Skin of body (tissue), 2 donors: ENCODE measurements around the gene SHMT1. TPM values are rescaled to one million over a fixed set of nuclear protein-coding genes. Genes with fewer than 3 reads are reported as not detected.
"Not testable (repeated sequence)": the region's sequence is repeated elsewhere in the genome, so short reads cannot be mapped to it uniquely, and the experiment has no call there.

ENCODE experiments used
- DNase-seq: peaks from one replicate; lab custom pipeline; 2025; lab: John Stamatoyannopoulos, UW
- total RNA-seq: library from RNA; depleted of rRNA; stranded (reverse); fragments of >200 nt; gene quantifications from one replicate; pipeline ENCODE4 v1.2.3, GENCODE V29; 2014

SHMT1 gene
- total RNA-seq, 1 donor from 2014 or later: 22.8 TPM

DNA sequence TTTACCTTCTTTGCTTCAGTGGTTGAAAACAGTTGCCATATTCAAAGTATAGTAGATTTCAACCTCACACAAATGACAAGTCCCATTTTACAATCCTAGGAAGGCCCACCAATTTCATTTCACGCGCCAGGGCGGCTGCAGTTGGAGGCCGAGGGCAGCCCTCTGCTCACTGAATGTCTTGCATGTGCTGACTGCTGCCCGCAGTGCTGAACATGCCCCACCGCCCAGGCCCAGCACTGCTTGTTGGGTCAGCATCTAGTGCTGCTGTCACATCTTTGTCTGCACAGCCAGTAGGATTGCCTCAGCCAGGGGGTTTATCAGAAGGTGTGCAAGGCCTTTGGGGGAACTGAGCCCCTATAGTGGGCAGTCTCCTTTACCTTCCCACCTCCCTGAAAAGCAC is 36.8 kb downstream of the SHMT1 start:
- no peak for DNase-seq

DNA sequence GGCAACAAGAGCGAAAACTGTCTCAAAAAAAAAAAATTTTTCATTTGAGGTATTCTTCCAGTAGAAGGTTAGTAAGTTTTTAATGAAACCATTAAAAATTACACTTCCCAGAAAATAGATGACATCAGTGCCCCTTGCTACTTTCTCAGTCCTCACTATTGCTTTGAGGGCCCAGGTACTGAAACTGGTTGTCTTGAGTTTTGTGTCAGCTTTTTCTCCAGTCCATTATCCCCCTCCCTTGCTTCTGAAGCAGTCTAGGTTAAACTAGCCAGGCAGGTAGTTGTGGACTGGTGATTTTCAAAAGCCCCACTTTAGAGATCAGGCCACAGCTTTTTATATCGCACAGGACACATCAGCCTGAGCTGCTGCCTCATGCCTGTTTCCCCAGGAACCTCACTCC is 37.3 kb downstream of the SHMT1 start:
- DNase-seq: no peak

DNA sequence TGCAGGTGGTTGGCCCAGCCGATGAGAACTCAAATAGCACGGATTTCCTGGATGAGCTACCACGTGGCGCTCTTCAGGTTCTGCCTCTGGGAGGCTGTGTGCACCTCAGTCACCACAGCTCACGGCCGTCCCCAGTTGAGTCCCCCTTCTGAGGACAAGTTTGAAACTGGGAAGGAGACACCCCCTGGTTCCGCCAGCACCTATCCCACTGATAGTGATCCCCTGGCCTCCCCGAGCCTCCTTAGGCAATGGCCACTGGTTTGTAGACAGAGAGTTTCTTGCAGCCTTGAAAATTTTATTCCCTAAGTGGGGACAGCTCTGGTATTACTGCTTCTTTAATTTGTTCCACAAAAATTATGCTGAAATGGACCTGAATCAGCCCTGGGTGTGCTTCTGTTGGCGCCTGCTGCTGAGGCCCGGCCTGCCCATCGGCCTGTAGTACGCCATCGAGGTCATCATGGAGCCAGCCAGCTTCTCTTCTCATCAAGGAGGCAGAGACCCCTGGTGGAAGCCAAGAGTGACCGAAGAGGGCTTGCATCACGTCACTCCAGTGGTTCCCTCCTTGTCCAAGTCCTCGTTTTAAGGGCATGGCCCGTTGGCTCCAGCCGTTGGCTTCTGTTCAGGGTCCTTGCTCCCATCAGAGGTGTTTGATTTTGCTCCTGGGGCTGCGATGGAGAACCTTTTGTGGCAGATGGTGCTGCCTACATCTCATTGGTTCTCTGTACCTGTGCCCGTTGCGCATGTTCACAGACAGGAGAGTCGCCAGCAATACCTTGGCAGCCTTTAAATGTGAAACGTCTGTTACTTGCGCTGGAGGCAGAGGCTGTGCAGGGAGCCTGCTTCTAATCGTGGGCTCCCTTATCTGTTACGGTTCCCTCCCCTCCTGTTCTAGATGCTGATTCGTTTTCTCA is 39.0 kb downstream of the SHMT1 start:
- DNase-seq: no peak

DNA sequence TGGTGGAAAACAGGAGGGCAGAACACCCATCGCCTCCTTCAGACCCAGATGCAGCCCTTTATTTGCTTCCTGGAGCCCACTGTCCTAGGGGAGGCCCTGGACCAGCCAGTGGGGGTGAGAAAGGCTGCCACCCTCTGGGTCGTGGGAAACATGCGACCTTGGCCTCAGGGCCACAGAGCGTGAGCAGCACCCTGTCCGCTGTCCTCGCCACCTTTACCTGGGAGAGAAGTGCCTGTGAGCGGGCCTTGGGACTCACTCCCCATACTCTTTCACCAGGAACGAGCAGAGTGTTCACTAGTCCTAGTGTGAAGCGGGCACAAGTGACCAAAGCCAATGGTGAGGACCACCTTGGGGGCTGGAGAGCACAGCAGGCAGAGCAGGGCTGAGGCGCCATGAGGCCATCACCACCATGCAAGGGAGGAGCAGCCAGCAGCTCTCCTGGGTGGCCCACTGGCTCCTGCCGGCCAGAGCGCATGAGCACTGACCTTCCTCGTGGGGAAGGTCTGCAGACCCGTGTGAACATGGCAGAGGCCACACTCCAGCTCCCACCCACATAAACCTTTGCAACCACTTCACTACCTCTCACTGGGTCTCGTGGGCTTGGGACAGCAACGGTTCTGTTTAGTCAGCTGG is 39.7 kb downstream of the SHMT1 start:
- DNase-seq: no peak

DNA sequence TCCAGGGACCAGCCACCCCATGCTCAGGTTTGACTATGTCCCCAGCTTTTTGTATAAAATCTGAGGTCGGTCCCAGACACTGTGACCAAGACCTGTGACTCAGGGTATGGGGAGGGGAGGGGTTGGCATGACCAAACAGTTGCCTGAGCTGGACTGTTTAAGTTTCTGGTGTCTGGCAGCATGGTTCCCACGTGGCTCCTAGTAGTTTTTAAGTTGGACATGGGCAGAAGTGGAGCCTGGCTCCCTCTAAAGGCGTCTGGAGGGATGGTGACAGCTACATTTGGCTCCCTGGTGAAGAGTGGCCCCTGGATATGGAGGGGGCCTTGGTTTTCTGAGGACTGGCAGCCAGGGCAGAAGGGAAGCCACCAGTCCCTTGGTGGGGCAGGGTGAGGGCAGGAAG is 40.3 kb downstream of the SHMT1 start:
- no peak for DNase-seq

DNA sequence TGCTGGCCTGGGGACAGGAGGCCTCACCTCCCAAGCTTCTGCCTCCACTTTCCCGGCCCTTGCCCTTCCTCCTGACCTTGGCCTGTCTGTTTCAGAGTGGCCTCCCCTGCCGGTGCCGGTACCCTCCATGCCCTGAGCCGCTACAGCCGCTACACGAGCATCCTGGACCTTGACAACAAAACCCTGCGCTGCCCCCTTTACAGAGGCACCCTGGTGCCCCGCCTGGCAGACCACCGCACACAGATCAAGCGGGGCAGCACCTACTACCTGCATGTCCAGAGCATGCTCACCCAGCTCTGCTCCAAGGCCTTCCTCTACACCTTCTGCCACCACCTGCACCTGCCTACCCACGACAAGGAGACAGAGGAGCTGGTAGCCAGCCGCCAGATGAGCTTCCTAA is 40.8 kb downstream of the SHMT1 start:
- DNase-seq: no peak

DNA sequence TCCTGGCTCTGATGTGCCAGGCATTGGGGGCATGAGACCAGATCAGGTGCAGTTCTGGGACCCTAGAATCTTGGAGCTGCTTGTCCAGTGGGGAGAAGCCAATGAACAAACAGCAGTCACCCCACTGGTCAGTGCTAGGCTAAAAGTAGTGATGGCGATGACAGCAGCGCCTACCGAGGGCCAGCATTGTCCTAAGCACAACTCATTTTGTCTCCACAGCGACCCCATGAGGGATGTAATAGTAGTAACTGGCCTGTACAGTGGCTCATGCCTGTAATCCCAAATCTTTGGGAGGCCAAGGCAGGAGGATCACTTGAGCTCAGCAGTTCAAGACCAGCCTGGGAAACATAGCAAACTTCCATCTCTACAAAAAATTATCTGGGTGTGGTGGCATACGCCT is 42.0 kb downstream of the SHMT1 start:
- DNase-seq: no peak

DNA sequence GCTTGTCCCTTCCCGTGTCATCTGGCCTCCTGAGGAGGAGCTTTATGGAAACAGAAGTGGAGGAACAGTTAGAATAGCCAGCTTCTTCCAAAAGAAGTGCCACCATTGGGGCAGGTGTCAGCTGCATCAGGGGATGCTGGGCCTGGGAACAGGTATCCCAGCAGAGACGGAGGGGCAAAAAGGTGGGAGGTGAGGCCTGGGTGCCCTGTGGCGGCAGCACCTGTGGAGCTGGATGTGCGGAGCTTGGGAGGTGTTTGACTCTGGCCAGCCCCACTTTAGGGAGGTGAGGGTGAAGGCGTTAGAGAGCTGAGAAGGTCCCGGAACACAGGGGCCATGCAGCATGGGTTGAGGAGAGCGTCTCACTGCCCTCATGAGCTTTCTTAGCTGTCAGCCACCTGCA is 43.0 kb downstream of the SHMT1 start:
- DNase-seq: no peak

DNA sequence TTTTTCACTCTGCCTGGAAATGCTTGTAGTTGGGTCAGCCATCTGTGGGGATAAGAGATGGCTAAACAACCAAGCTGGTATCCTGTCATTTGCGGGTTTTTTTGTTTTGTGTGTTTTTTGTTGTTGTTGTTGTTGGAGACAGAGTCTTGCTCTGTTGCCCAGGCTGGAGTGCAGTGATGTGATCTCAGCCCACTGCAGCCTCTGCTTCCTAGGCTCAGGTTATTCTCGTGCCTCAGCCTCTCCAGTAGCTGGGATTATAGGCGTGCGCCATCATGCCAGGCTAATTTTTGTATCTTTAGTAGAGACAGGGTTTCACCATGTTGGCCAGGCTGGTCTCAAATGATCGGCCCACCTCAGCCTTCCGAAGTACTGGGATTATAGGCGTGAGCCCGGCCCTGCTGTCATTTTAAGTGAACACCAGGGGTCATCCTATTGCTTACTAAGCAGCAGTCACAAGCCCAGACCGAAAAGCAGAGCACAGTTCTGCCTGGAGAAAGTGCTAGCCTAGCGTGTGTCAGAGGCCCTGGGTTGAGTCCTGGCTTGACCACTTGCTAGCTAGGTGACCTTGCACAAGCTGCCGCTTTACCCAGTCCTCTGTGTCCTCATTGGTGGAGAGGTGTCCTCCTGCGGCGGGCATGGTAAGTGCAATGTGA is 43.6 kb downstream of the SHMT1 start:
- no peak for DNase-seq

DNA sequence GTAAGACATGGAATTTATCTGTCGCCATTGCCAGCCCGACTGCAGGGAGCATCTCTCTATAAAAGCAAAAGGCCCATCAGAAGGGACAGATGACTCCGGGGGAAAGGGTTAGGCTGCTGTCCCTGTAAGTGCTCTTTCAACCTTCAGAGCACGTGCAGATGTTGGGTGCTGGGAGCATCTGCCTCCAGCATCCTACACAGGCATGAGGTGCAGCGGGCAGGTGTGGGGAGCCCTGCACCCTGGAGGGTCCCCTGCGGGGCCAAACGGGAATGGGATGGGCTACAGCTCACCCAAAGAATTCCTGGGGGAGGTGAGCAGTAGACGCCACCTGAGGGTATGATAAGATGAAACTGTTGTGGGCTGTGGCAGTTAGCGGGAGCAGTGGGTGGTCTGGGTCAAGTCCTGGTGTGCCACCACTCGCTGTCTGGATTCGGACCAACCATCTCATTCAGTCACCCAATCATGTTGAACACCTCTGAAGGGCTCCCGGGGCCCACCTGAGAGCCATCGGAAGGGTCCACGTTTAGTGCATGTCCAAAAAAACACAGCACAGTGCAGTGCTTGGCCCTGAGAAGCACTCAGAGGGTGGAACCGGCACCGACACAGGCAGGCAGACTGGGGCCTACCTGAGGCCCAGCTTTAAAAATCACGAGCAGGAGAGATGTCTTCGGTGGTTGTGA is 44.4 kb downstream of the SHMT1 start:
- no peak for DNase-seq

DNA sequence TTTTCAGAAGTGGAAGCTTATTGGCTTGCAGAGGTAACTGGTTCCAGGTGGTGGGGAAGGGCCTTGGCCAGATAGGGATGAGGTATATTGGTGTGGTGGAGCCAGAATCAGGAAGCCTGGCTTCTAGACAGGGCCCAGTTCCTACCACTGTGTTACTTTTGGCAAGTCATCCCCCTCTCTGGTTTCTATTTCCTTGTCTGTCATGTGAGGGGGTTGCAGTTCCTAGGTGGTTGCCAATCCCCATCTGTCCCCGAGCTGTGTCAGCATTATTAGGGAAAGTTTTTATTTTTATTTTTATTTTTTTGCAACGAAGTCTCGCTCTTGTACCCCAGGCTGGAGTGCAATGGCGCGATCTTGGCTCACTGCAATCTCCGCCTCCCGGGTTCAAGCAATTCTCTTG is 45.2 kb downstream of the SHMT1 start:
- DNase-seq: no peak

DNA sequence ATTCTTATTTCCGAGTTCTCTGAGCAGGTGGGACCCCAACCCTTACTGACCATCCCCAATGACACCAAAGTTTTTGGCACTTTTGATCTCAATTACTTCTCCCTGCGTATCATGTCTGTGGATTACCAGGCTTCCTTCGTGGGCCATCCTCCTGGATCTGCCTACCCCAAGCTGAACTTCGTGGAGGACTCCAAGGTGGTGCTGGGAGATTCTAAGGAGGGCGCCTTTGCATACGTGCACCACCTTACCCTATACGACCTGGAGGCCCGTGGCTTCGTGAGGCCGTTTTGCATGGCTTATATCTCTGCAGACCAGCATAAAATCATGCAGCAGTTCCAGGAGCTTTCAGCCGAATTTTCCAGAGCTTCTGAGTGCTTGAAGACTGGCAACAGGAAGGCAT is 47.4 kb downstream of the SHMT1 start:
- DNase-seq: no peak

DNA sequence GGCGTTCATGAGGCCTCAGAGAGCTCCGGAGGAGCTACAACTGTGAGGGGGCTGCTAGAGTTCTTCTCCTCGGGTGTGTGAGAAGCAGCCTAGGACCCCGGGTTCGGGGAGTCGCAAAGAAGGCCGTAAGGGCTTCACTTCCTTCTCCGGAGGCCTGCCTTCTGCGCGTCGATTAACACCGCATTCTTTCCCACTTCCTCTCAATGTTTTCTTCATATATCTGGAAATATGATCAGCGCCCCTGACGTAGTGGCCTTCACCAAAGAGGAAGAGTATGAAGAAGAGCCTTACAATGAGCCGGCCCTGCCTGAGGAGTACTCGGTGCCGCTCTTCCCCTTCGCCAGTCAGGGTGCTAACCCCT is 47.8 kb downstream of the SHMT1 start:
- DNase-seq: no peak

DNA sequence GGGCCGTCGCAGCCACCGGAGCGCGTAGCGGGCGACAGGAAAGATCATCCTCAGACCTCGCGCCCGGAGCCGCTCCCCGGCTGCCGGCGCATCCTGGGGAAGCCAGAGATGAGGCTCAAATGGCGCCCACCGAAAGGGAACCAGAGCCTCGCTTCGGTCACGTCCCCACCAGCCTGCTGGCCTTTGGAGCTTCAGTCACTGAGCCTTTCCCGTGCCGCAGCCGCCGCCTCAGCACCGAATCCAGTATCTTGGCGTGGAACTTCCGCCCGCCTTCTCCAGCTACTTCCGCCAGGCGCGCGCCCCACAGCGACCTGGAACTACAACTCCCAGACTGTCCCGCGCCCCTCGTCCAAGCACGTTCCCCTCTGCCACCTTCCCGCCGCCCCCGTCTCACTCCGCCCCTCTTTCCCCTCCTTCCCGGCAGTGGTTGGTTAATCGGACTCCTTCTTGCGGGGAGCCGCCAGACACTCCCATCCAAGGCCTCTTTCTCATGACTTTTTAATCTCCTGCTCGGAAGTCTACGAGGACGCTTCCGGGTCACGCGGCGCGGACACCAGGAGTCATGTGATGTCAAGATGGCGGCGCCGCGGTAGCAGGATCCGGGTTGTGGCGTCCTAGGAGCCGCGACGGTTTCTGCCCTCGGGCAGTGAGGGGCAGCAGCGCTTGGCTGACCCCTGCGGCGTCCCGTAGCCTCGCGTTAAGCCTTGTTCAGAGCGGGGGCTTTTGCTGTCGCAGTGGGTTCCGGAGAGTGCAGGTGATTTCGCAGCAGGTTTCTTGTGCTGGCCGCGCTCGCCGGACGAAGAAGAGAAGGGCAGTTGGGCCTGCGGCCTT is 48.4 kb downstream of the SHMT1 start, which contains the start of the genes SMCR8 and TOP3A:
Gene SMCR8, plus strand, starts transcription at position 563 of the 831 bp plus-strand sequence. CDS start 497 bp downstream, outside the sequence.
Gene TOP3A, minus strand, starts transcription at position 264 of the 831 bp plus-strand sequence. Its CDS starts 216 bp downstream, at position 48.
- DNase-seq: peak; percentile 99

DNA sequence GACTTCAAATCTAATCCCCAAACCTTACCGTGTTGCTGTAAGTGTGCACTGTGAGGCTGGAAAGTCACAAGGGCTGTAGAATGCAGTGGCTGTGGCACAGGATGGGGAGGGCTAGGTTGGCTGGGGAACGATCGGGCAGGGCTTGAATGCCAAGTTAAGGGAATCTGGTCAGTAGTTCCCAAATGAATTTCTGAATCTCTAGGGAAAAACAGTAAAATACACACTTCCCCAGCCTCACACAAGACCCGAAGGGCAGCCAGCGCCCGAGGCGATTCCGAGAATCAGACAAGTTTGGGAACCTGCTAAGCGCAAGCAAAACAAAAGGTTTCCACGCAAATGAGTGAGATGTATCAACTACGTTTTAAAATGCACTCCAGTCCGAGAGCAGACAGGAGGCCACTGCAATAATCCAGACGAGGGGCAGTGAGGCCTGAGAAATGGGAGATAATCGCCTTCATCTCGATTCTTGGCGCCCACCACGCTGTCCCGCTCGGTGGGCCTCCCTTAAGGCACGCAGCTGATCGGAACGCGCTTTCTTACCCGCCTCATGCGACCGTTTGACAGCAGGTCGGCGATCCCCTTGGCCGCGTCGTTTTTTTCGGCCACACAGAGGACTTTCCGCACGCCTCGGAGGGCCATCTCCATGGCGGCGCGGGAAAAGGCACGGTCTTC is 49.2 kb downstream of the SHMT1 start:
- DNase-seq: no peak

DNA sequence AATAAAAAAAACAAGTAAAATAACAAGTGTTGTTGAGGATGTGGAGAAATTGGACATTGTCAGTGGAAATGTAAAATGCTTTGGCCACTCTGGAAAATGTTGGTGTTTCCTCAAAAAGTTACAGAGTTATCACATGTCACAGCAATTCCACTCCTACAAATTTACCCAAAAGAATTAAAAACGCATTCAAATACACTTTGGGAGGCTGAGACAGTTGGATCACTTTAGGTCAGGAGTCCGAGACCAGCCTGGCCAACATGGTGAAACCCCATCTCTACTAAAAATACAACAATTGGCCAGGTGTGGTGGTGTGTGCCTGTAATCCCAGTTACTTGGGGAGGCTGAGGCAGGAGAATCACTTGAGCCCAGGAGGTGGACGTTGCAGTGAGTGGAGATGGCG is 54.1 kb downstream of the SHMT1 start:
- DNase-seq: no peak

DNA sequence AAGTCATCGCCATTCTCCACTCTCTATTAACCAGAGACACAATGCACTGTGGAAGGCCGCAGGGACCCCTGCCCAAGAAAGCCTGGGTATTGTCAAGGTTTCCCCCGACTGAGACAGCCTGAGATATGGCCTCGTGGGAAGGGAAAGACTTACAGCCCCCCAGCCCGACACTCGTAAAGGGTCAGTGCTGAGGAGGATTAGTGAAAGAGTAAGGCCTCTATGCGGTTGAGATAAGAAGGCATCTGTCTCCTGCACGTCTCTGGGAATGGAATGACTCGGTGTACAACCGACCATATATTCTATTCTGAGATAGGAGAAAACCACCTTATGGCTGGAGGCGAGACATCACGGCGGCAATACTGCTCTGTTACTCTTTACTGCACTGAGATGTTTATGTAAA is 60.1 kb downstream of the SHMT1 start:
- DNase-seq: not testable (repeated sequence)

DNA sequence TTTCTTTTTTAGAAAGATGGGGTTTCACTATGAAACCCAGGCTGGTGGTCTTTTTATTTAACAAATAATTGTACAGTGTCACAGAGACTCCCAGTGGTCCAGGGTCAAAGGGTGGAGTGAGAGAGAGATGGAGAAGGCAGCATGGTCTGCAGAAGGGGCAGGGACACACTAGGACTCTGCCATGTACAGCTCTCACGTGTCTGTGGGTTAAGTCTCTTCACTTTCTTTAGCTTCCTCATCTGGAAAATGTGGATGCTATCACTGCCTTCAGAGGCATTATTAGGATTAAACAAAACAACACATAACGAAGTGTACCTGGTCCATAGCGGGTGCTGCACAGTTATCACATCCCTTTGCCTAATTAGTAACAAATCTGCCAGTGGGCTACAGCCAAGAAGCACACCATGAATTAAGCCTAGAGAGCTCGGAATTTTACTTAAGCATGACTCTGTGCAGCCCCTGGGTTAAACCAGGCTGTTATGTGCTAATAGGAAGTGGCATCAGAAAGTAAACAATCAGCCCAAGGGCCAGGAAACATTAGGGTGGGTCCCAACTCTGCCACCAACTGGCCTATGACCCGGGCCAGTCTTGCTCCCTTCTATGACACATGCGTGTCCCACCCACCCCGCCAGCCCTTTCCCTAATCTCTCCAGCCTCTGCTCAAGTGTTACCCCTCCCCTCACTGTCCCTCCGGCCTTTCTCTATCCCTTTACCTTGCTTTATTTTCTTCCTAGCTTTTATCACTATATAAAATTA is 62.4 kb downstream of the SHMT1 start:
- no peak for DNase-seq

DNA sequence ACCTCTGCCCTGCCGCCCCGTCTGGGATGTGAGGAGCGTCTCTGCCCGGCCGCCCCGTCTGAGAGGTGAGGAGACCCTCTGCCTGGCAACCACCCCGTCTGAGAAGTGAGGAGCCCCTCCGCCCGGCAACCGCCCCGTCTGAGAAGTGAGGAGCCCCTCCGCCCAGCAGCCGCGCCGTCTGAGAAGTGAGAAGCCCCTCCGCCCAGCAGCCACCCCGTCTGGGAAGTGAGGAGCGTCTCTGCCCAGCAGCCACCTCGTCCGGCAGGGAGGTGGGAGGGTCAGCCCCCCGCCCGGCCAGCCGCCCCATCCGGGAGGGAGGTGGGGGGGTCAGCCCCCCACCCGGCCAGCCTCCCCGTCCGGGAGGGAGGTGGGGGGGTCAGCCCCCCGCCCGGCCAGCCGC is 65.3 kb downstream of the SHMT1 start:
- DNase-seq: not testable (repeated sequence)
